ENCODE measurements around the gene C1orf94.

C1orf94 gene

GRCh38 chr1:34144766-34145165 lies 31.9 kb upstream of the C1orf94 start:
- TF ChIP-seq, protein P1, sequence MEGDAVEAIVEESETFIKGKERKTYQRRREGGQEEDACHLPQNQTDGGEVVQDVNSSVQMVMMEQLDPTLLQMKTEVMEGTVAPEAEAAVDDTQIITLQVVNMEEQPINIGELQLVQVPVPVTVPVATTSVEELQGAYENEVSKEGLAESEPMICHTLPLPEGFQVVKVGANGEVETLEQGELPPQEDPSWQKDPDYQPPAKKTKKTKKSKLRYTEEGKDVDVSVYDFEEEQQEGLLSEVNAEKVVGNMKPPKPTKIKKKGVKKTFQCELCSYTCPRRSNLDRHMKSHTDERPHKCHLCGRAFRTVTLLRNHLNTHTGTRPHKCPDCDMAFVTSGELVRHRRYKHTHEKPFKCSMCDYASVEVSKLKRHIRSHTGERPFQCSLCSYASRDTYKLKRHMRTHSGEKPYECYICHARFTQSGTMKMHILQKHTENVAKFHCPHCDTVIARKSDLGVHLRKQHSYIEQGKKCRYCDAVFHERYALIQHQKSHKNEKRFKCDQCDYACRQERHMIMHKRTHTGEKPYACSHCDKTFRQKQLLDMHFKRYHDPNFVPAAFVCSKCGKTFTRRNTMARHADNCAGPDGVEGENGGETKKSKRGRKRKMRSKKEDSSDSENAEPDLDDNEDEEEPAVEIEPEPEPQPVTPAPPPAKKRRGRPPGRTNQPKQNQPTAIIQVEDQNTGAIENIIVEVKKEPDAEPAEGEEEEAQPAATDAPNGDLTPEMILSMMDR (IDR thresholded peaks at IDR 0.05; ENCODE audit: insufficient read depth, low read length, poor library complexity, severe bottlenecking): no peak
- TF ChIP-seq EZH2phosphoT487 (conservative IDR thresholded peaks at IDR 0.05; ENCODE audit: low read length): no peak
- Histone ChIP-seq H3K9me3 (ENCODE audit: insufficient read depth, low read length) (no peaks in the 10 kb centered on the region), H3K36me3 (ENCODE audit: low read length) (no peaks in the 10 kb centered on the region), H2AFZ (ENCODE audit: low read depth, low read length, severe bottlenecking) (no peak overlapping the region), H3K4me3 (ENCODE audit: insufficient read depth, low read length, poor library complexity, severe bottlenecking) (no peak overlapping the region), H4K20me1 (ENCODE audit: low read depth, low read length) (no peaks in the 10 kb centered on the region), H3F3A (ENCODE audit: insufficient read depth) (no peaks in the 10 kb centered on the region), H3K79me2 (ENCODE audit: insufficient read depth, low read length) (no peaks in the 10 kb centered on the region), H3K4me2 (ENCODE audit: low read depth, low read length, poor library complexity, severe bottlenecking) (no peak overlapping the region), H3K9me2 (replicated peaks; ENCODE audit: insufficient read depth, low read length) (no peaks in the 10 kb centered on the region), H3K27ac (ENCODE audit: low read depth, low read length) (no peak overlapping the region), H3K27me3 (ENCODE audit: low read length) (no peaks in the 10 kb centered on the region), H3K9ac (ENCODE audit: low read length) (no peak overlapping the region)

- TF ChIP-seq, protein P1 (IDR thresholded peaks at IDR 0.05; ENCODE audit: insufficient read depth, low read length, poor library complexity, severe bottlenecking): no peak
- no peak for TF ChIP-seq EZH2phosphoT487 (conservative IDR thresholded peaks at IDR 0.05; ENCODE audit: low read length)
- Histone ChIP-seq H3F3A (ENCODE audit: insufficient read depth) (no peaks in the 10 kb centered on the region), H3K36me3 (ENCODE audit: low read length) (no peaks in the 10 kb centered on the region), H3K4me3 (ENCODE audit: insufficient read depth, low read length, poor library complexity, severe bottlenecking) (no peak overlapping the region), H3K4me2 (ENCODE audit: low read depth, low read length, poor library complexity, severe bottlenecking) (no peak overlapping the region), H3K9ac (ENCODE audit: low read length) (no peak overlapping the region), H3K9me3 (ENCODE audit: insufficient read depth, low read length) (no peaks in the 10 kb centered on the region), H3K9me2 (replicated peaks; ENCODE audit: insufficient read depth, low read length) (no peaks in the 10 kb centered on the region), H2AFZ (ENCODE audit: low read depth, low read length, severe bottlenecking) (no peak overlapping the region), H3K27ac (ENCODE audit: low read depth, low read length) (no peak overlapping the region), H4K20me1 (ENCODE audit: low read depth, low read length) (no peaks in the 10 kb centered on the region), H3K27me3 (ENCODE audit: low read length) (no peaks in the 10 kb centered on the region), H3K79me2 (ENCODE audit: insufficient read depth, low read length) (no peaks in the 10 kb centered on the region)
Observed at GRCh38 chr1:34147301-34147700, 29.4 kb upstream of the C1orf94 start.

GRCh38 chr1:34149501-34149900 lies 27.2 kb upstream of the C1orf94 start:
- Histone ChIP-seq H4K20me1 (ENCODE audit: low read depth, low read length) (no peaks in the 10 kb centered on the region), H3K4me3 (ENCODE audit: insufficient read depth, low read length, poor library complexity, severe bottlenecking) (no peak overlapping the region), H3K27me3 (ENCODE audit: low read length) (no peaks in the 10 kb centered on the region), H3K9me2 (replicated peaks; ENCODE audit: insufficient read depth, low read length) (no peaks in the 10 kb centered on the region), H3K27ac (ENCODE audit: low read depth, low read length) (no peak overlapping the region), H3K9me3 (ENCODE audit: insufficient read depth, low read length) (no peaks in the 10 kb centered on the region), H3K4me2 (ENCODE audit: low read depth, low read length, poor library complexity, severe bottlenecking) (no peak overlapping the region), H3K79me2 (ENCODE audit: insufficient read depth, low read length) (no peaks in the 10 kb centered on the region), H3F3A (ENCODE audit: insufficient read depth) (no peaks in the 10 kb centered on the region), H3K9ac (ENCODE audit: low read length) (no peak overlapping the region), H3K36me3 (ENCODE audit: low read length) (no peaks in the 10 kb centered on the region), H2AFZ (ENCODE audit: low read depth, low read length, severe bottlenecking) (no peak overlapping the region)
- no peak for TF ChIP-seq EZH2phosphoT487 (conservative IDR thresholded peaks at IDR 0.05; ENCODE audit: low read length)
- TF ChIP-seq, protein P1 (IDR thresholded peaks at IDR 0.05; ENCODE audit: insufficient read depth, low read length, poor library complexity, severe bottlenecking): no peak
